ENCODE results near the gene IGF2R.

- TF ChIP-seq POLR2A (IDR thresholded peaks at IDR 0.05; ENCODE audit: low read depth, low read length) = no peak
- no peak for TF ChIP-seq TAF1 (IDR thresholded peaks at IDR 0.05; ENCODE audit: borderline replicate concordance, low read depth, low read length)
Observed at GRCh38 chr6:160013987-160014868, 45.3 kb downstream of the IGF2R start.

Data from GM12892 (cell line).